ENCODE results near the gene C16orf92.

Gene C16orf92

DNA sequence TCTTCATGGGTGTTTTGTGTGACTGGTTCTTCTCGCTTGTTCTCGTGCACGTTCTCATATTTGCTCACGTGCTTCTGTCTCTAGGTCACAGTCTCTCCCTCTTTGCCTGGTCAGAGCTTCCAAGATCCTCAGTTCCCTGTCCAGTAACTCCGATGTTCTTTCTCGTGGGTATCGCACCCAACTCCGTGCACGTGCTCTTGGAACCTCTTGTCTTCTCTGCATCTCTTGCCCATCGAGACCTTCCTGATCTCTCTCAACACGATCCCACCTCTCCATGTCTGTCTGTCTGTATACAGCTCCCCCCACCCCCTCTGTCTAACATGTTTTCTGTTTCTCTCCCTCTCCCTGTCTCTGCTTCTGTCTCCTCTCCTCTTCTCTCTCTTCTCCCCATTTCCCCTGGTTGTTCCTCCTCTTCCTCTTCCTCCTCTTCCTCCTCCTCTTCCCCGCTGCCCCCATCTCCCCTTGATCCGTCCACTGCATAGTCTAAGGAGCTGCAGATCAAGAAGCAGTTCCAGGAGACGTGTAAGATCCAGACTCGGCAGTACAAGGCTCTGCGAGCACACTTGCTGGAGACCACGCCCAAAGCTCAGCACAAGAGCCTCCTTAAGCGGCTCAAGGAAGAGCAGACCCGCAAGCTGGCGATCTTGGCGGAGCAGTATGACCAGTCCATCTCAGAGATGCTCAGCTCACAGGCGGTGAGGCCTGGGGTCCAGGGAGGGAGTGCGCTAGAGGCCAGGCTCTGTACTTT is 33.7 kb upstream of the C16orf92 start:
- no peak for DNase-seq

DNA sequence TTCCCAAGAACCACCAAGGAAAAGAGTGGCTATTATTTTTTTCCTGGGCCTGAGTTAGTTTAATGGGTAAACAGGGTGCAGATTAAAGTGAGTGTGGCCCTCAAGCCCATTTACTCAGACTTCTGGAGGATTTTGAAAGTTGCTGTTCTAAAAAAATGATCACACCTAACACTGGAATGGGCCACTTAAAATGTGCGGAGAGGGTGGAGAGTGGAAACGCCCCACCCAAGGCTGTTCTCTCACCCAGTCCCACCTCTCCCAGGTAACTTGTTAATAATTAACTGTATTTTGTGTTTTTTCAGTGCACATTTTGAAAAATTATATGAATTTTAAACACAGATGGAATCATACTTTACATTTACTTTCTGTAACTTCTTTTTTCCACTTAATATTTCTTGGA is 33.0 kb upstream of the C16orf92 start:
- no peak for DNase-seq

DNA sequence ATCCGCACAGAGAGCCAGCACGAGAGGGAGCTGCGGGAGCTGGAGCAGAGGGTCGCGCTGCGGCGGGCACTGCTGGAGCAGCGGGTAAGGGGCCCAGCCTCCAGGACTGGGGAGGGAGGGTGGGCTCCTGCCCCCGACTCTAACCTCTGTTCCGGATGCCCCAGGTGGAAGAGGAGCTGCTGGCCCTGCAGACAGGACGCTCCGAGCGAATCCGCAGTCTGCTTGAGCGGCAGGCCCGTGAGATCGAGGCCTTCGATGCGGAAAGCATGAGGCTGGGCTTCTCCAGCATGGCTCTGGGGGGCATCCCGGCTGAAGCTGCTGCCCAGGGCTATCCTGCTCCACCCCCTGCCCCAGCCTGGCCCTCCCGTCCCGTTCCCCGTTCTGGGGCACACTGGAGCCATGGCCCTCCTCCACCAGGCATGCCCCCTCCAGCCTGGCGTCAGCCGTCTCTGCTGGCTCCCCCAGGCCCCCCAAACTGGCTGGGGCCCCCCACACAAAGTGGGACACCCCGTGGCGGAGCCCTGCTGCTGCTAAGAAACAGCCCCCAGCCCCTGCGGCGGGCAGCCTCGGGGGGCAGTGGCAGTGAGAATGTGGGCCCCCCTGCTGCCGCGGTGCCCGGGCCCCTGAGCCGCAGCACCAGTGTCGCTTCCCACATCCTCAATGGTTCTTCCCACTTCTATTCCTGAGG is 32.0 kb upstream of the C16orf92 start:
- no peak for DNase-seq

DNA sequence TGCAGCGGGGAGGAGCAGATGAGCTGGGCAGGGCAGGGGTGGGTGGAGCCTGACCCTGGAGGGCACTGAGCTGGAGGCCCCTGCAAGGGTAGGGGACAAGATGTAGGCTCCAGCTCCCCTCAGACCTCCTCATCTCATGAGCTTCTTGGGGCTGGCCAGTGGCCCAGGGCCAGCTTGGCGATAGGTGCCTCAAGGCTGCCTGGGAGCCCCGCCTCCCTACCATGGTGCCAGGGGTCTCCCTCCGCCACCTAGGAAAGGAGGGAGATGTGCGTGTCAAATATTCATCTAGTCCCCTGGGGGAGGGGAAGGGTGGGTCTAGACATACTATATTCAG is 31.5 kb upstream of the C16orf92 start:
- no peak for DNase-seq

DNA sequence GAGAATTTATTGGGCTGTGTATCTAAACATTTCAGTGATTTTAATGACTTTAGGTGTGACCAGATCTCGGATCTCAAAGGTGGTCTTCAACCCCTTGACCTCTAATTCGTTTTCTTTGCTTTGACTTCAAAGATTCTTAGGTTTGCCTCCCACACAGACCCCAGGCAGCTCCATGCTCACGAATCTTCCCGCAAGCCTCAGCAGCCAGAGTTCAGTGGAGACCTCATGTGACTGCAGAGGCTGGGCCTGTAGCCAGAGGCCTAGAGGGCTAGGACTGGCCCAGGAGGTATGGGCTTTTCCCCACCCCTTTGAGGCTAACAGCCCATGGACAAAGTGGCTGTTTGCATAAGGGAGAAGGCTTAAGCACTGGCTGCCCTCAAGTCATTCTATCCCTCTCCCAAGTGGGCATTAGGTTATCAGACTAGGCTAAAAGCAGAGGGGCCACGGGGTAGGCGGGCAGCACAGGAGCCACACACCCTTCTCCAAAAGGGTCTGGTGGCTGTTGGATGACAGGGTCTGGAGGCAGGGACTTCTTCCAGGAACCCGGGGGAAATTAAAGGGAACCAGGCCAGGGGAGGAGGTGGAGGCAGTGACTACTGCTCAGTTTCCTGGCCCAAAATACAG is 30.5 kb upstream of the C16orf92 start:
- no peak for DNase-seq

DNA sequence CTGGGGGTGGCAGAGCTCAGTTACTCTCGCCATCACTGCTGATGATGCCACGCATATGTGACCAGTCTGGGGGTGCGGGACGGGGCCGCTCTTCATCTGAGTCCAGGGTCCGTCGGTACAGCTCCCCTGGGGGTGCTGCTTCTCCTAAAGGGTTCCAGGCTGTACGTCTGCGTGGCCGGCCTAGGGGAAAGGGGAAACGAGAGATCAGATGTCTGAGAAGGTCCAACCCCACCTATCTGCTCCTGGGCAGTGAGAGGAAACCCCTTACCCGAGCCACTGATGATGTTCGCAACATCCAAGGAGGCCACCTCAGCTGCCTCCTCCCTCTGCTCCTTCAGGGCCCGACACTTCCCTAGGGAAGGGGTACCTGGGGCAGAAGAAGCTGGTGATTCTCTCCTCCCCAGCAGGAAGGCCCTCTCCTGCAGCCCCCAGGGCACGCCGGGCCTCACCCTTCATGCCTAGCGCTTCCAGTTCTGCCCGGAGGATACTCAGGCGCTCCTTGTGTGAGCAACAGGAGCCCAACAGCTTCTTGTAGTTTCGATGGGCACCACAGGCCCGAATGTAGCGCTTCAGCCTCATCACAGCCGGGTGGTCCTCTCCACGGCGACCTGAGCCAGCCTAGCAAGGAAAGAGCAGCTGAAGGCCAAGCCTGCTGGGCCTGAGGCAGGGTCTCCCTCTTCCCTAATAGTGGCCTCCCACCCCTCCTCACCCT is 29.7 kb upstream of the C16orf92 start:
- no peak for DNase-seq

DNA sequence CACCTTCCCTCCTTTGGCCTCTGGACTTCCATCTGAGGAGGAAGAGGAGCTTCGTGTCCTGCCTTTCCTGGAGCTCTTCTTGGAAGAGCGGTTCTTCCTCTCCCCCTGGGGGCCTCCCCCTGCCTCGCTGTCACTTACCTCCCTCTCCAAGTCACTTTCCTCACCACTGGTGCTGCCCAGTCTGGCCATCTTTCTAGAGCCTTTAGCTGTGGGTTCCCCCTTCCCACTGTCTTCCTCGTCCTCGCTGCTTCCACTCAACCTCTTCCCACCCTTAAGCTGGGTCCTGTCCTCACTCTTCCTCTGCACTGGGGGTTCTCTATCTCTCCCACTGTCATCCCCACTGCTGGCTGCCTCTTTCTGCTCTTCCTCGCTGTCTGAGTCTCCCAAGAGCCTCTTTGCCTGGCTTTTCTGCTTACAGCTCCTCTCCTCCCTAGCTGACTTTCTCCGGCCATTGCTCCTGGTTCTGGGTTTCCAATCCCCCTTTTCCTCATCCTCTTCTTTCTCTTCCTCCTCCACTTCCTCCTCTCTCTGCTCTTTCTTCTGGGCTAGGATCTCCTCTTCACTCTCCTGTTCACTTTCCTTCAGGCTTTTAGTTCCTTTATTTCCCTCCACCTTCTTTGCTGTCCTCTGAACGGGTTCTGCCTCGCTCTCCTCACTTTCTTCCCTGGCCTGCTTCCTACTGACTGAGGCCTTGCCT is 28.9 kb upstream of the C16orf92 start:
- DNase-seq = no peak

DNA sequence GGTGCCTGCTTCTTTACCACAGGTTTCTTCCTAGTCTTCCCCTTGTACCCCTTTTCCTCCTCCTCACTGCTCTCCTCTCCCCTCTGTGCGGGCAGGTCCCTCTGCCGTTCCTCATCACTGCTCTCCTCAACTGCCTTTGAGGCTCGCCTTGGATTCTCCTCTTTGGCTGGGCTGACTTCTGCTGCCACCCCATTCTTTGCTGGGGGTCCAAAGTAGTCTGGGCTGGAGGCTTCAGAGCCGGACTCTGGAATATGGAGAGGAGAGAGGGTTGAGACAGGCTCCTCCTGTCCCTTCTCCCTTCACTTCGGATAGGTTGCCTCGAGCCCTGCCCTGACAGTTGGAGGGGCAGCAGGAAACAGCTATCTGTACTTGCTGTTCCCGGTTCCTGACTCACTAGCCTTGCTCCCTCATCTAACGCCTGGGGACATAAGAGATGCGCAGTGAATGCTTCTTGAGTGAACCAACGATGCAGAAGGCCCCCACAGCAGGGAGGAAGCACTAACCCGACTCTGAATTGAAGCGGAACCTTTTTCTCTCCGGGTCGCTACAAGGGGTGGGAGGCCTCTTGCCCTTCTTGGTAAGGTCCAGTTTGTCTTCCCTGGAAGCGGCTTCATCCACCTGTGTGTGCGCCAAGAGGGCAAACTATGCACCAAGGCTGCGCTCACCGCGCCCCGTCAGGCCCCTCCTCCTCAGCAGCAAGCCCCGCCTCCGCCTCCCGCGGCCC is 28.2 kb upstream of the C16orf92 start:
- DNase-seq = no peak

DNA sequence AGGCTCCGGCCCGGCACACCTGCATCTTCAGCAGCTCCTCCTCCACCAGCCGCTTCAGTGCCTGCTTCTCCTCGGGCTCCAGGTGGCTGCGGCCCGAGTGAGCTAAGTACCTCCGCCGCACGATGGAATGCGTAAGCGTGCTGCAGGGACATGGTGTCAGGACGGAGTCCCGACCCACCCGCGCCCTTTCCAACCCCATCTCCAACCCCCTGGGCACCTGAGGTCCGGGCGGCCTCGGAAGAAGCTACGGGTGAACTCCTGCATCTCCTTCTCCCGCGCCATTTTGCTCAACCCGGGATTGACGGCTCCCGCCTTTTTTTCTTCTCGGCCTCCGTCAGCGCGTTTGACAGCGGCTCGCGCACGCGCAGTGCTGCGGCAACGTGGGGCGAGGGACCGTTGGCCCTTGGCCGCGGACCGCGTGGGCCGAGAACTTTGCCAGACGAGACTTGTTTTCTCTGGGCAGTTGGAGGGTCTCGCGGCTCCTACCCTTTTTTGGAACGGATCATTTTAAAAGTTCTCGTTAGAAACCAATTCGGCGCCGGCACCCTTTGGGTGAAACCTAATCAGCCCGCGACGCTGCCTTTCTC is 27.6 kb upstream of the C16orf92 start, which contains the start of gene HIRIP3:
Gene HIRIP3 (minus strand): TSS at position 294 of the 587 bp plus-strand sequence. CDS start 12 bp downstream, at position 282.
- DNase-seq = peak; percentile 90

DNA sequence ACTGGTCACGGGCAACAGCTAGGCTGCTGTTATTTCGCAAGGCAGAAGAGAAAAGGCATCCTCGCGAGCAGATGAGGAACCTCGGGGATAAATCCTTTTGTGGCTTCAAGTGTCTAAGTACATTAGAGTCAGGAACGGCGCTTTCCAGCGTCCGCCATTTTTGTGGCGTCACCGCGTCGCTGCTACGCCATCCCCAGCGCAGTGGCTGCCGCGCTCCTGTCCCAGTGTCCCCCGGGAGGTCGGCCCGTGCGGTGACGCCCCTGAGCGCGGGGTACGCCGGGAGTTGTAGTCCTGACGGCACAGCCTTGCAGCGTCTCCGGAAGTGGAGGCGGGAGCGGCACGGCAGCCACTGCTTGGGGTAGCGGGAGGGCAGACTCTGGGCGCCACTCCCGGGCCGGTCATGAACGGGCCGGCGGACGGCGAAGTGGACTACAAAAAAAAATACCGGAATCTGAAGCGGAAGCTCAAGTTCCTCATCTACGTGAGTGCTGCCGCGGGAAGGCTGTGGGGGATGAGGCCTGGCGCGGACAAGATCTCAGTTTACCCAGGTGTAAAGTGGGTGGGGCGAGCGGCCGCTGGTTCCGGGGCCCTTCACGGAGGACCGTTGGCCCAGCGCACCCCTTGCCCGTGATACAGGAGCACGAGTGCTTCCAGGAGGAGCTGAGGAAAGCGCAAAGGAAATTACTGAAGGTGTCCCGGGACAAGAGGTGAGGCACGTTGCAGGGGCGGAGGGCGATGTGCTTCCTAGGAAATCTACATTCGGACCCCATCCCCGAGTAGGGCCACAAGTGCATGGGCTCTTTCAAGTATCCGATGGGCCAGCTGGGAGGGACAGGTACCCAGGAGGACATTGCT is 26.9 kb upstream of the C16orf92 start, which contains the start of gene INO80E:
Gene INO80E (plus strand): TSS at position 331 of the 855 bp plus-strand sequence. CDS start 70 bp downstream, at position 401.
- DNase-seq = peak; percentile 95

DNA sequence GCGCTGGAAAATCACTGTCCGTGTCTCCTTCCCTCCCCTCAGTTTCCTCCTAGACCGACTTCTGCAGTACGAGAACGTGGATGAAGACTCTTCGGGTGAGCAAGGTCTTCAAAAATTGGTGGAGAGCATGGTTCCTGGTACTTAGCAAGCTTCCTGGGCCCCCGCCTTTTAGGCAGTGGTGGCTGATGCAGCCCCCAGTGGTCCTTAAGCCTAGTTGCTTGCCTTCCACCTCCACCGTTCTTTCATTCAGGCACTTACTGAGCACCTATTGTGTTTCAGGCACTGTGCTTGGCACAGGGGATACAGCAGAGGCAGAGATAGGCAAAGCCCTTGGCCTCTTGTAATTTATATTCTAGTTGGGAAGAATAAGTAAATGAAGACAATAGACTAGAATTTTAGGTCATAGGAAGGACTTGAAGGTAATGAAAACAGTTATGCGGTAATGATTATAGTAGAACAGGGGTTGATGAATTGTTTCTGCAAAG is 26.2 kb upstream of the C16orf92 start:
- DNase-seq = no peak

DNA sequence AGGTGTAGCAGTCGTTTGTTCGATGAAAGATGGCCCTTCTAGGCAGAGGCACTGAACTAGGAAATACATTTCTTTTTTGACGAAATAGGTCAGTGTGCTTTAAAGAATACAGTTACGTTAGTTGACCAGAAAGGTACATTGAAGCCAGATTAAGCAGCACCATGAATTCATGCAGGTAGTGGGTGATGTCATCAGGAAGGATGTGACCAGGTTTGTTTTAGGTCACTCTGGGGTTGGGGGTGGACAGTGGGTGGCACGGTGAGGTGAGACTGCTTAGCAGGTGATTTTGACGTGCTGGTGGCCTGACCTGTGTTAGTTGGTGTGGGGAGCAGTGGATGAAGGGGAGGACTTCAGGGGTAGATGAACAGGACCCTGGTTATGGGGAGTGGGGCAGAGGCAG is 23.4 kb upstream of the C16orf92 start:
- DNase-seq = no peak

DNA sequence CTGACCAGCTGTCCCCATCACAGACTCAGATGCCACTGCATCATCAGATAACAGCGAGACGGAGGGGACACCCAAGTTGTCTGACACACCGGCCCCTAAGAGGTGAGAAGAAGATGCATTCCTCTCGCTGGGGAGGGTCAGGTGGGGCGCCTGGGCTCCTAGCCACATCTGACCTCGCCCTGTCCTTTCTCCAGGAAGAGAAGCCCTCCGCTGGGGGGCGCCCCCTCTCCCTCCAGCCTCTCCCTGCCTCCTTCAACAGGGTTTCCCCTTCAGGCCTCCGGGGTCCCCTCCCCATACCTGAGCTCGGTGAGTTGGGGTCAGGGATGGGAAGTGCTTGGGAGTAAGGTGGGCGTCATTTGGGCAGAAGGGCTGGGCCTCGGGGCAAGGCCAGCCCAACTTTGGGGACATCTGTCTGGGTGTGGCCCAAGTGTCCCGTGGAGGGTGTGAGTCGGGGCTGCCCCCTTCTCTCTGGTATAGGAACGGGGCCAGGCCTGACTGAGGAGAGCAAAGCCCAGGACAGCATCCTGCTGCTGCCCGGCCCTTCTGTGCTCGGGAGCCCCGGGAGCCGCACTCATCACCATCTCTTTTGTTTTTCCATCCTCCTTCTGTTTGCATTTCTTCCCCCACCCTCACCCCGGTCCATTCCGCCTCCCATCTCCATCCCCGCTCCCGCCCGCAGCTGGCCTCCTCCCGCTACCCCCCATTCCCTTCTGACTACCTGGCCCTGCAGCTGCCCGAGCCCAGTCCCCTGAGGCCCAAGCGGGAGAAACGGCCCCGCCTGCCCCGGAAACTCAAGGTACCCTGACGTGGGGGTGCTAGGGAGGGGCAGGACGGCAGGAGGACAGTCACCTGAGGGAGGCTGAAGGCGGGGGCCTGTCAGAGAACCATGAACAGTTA is 22.0 kb upstream of the C16orf92 start:
- DNase-seq = no peak

DNA sequence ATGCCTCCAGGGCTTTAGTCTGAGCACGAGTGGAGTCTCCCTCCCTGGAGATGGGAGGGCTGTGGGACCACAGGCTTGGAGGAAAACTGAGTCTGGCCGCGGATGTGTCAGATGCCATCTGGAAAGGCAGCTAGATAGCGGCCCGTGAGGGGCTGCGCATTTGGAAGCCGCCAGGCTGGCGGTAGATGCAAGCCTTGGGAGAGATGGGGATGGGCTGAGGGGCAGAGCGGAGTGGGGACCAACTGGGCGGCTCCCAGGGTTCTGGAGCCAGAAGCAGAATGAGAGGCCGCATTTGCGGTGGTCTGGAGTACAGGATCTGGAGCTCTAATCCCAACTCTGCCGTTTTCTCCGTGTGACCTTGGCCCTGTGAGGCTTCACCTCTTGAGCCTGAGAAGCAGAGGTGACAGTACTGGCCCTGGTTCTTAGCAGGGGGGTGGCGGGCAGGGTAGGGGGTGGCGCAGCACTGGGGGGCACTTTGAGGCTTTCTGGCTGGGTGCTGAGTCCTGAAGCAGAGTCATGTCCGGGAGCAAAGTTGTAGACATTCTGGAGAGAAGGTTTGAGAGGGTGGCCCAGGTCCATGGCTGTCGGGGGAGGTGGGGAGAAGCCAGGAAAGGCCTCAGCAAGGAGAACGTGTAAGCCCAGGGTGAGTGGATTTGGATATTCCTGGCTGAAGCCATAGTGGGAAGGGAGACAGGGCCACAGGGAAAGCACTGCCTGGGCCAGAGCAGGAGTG is 20.2 kb upstream of the C16orf92 start:
- DNase-seq = no peak

DNA sequence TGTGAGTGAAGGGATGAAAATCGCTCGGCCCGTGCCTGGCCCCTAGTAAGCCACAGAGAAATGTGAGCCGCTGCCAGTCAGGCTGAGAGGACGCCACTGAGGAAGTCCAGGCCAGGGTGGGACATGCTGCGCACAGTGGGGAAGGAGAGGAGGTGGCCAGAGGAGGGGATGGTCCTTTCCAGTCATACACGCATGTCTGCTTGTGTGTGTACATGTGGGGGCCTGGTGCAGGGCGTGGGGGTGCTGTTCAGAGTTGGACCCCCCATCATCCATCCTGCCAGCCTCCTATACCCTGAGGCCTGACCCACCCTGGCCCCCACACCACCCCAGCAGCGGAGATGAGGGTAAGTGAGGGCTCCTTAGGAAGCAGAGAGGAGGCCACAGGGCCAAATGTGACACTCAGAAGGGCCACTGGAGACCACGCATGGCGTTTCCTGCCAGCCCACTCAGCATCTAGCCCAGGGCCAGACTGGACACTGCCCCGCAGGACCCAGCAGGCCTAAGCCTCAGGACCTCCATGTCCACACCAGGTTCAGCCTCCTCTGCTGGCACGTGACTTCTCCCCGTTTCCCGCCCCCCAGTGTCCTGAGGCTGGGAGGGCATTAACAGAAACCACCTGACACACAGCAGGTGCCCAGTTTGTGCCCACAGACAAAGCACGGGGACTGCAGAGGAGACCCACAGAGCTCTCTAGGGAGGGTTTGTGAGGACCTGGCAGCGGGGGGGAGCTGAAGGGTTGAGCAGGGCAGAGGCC is 19.2 kb upstream of the C16orf92 start:
- DNase-seq = no peak

DNA sequence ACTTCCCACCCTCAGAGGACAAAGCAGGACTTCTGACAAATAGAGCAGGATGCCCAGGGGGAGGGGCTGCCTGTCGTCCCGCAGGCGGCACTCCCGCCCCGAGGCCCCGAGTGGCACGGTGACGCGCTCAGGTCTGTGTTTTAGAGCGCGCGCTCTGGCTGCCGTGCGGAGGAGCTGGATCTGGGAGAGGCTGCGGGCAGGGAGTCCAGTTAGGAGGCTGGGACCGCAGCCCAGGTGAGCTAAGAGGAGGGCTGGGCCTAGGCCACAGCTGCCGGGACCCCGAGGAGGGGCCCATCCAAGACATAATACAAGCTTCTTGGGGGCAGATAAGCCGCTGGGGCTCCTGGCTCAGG is 18.6 kb upstream of the C16orf92 start:
- DNase-seq = peak; percentile 63

DNA sequence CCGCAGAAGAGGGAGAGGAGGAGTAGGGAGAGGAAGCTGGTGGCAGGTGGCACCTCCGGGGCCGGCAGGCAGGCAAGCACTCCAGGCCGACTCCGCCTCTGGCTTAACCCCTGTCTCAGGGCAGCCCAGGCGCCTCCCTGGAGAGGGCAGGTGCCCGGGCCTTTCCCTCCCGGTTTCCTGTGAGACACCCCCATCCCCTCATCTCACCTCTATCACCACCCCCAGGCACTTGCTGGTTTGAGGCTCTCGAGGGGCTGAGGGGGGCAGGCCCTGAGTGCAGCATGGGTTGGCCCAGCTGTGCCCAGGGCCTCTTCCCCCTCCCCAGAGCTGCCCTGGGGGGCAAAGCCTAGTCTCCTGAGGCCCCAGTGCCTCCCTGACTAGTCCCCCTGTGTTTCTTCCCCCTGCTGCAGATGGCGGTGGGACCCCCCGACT is 18.2 kb upstream of the C16orf92 start:
- no peak for DNase-seq
